Chondrocyte (in vitro differentiated cells): ENCODE data around the gene FURIN. TPM values are rescaled to one million over a fixed set of nuclear protein-coding genes. Genes with fewer than 3 reads are reported as not detected.

ENCODE experiments used
- DNase-seq: peaks from one replicate; pipeline ENCODE4 v3.0.0; 2021; ENCODE audit warnings: mixed read lengths, low spot score
- H3K27ac Mint-ChIP-seq: one replicate; pipeline ENCODE4 v1.8.0; 2021; ENCODE audit warnings: mild to moderate bottlenecking, moderate library complexity, mixed read lengths; ENCODE audit not compliant: unreplicated experiment
- H3K27me3 Mint-ChIP-seq: 2 replicates; pipeline ENCODE4 v1.8.0; 2021; ENCODE audit warnings: low read depth, mixed read lengths
- H3K36me3 Mint-ChIP-seq: 2 replicates; pipeline ENCODE4 v1.8.0; 2021; ENCODE audit warnings: low read depth, mixed read lengths
- H3K4me1 Mint-ChIP-seq: 2 replicates; pipeline ENCODE4 v1.8.0; 2021; ENCODE audit warnings: low read depth, mild to moderate bottlenecking, mixed read lengths
- H3K4me3 Mint-ChIP-seq: one replicate; pipeline ENCODE4 v1.8.0; 2021; ENCODE audit warnings: mild to moderate bottlenecking, moderate library complexity, mixed read lengths; ENCODE audit not compliant: unreplicated experiment
- H3K9me3 Mint-ChIP-seq: 2 replicates; pipeline ENCODE4 v1.8.0; 2021; ENCODE audit warnings: low read depth, mixed read lengths
- CTCF ChIP-seq: fragments of 200-600 bp; sonication (generic); IDR thresholded peaks from 2 replicates; pipeline ENCODE4 v1.5.0; 2021; ENCODE audit warnings: antibody characterized with exemption, mild to moderate bottlenecking, moderate library complexity
- total RNA-seq: library from RNA; stranded (reverse); gene quantifications from 3 replicates; pipeline ENCODE4 v1.2.1, GENCODE V29; 2021

FURIN gene
- total RNA-seq, 1 donor from 2014 or later, result 66.2 TPM

GRCh38 chr15:90875549-90875981 lies 7.2 kb downstream of the FURIN start:
- Mint-ChIP-seq H3K27me3 (no peaks in the 10 kb centered on the region), H3K9me3 (no peaks in the 10 kb centered on the region), H3K4me3 (no peak overlapping the region), H3K36me3 (peaks cover 23% of the 10 kb centered on the region), H3K27ac (no peak overlapping the region), H3K4me1 (peaks cover 28% of the 10 kb centered on the region)
- DNase-seq, result peak; percentile 87
- no peak for TF ChIP-seq CTCF

- Mint-ChIP-seq H3K4me3 (no peak overlapping the region), H3K27me3 (no peaks in the 10 kb centered on the region), H3K27ac (no peak overlapping the region), H3K36me3 (peaks cover 23% of the 10 kb centered on the region), H3K4me1 (peaks cover 24% of the 10 kb centered on the region), H3K9me3 (no peaks in the 10 kb centered on the region)
- TF ChIP-seq CTCF, result no peak
- peak; percentile 89 for DNase-seq
These were observed 7.7 kb downstream of the FURIN start for GRCh38 chr15:90876046-90876445.

DNA sequence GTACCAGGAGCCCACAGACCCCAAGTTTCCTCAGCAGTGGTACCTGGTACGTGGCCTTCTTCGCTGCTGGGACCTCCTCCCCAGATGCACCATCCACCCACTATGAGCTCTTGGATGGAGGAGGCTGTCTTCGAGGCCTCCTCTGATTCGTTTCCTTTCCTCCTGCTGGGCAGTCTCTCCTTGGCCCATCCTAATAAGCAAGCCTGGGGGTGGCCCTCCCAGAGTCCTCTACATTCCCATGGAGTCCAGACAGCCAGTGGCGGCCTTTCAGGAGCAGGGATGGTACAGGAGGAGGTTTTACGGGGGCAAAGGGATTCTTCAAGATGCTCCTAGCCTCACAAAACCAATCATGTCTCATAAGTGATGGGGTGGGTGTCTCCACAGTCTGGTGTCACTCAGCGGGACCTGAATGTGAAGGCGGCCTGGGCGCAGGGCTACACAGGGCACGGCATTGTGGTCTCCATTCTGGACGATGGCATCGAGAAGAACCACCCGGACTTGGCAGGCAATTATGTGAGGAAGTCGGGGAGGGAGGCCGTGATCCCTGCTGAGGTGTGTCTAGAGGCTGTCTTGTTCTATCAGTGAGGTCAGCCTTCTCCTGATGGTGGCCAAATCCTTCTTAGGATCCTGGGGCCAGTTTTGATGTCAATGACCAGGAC lies 8.3 kb downstream of the FURIN start:
- no peak overlapping the region for H3K27ac Mint-ChIP-seq
- DNase-seq, result no peak
- H3K4me3 Mint-ChIP-seq, result no peak overlapping the region
- no peaks in the 10 kb centered on the region for H3K27me3 Mint-ChIP-seq
- TF ChIP-seq CTCF, result no peak
- peaks cover 24% of the 10 kb centered on the region for H3K4me1 Mint-ChIP-seq
- H3K9me3 Mint-ChIP-seq, result no peaks in the 10 kb centered on the region
- H3K36me3 Mint-ChIP-seq, result peaks cover 23% of the 10 kb centered on the region

DNA sequence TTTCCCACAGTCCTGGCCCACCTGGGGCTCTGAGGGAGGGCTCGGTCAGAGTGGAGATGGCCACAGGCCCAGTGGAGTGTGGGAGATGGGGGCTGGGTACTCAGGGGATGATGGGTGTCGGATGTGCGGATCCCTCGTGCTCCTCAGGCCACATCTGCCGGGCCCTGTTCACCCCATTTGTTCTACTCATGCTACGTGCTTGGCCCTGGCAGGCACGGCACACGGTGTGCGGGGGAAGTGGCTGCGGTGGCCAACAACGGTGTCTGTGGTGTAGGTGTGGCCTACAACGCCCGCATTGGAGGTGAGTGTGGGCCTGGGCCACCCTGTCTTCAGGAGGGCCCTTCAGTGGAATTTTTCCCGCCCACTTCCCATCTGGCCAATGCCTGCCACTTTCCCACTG lies 8.9 kb downstream of the FURIN start:
- H3K9me3 Mint-ChIP-seq, result no peaks in the 10 kb centered on the region
- TF ChIP-seq CTCF, result no peak
- peak; percentile 70 for DNase-seq
- no peak overlapping the region for H3K27ac Mint-ChIP-seq
- H3K4me3 Mint-ChIP-seq, result no peak overlapping the region
- H3K36me3 Mint-ChIP-seq, result peaks cover 23% of the 10 kb centered on the region
- peaks cover 22% of the 10 kb centered on the region for H3K4me1 Mint-ChIP-seq
- H3K27me3 Mint-ChIP-seq, result no peaks in the 10 kb centered on the region

DNA sequence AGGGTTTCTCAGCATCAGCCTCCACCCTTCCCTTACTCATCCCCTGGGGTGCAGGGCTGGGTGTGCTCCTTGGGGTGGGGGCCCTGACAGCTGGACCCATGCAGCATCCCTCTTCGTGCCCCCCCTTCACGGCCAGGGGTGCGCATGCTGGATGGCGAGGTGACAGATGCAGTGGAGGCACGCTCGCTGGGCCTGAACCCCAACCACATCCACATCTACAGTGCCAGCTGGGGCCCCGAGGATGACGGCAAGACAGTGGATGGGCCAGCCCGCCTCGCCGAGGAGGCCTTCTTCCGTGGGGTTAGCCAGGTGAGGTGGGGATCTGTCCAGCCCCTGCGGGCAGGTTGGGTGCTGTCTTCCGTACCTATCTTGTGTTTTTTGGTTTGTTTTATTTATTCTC lies 9.6 kb downstream of the FURIN start:
- Mint-ChIP-seq H3K27ac (no peak overlapping the region), H3K9me3 (no peaks in the 10 kb centered on the region)

More for the DNA sequence above, 9.6 kb downstream of the FURIN start:
- peak; percentile 83 for DNase-seq
- Mint-ChIP-seq H3K36me3 (peaks cover 23% of the 10 kb centered on the region), H3K4me1 (peaks cover 15% of the 10 kb centered on the region), H3K4me3 (no peak overlapping the region), H3K27me3 (no peaks in the 10 kb centered on the region)
- no peak for TF ChIP-seq CTCF
